Prostate gland (tissue), 2 donors: ENCODE results near the gene ATXN1. TPM values are rescaled to one million over a fixed set of nuclear protein-coding genes. Genes with fewer than 3 reads are reported as not detected.
"Not testable (repeated sequence)": the region's sequence is repeated elsewhere in the genome, so short reads cannot be mapped to it uniquely, and the experiment has no call there.

Experiments used
- DNase-seq: peaks from one replicate; pipeline ENCODE4 v3.0.0-alpha.2; 2019; ENCODE audit warnings: low spot score
- H3K27ac ChIP-seq, 2 donors: fragments of 200-600 bp; sonication (generic); 2 replicates each; pipeline ENCODE4 v1.5.1; 2017 to 2019
- H3K27me3 ChIP-seq: fragments of 200-600 bp; sonication (generic); replicated peaks from 2 replicates; pipeline ENCODE4 v1.5.1; 2019; ENCODE audit not compliant: insufficient read depth
- H3K36me3 ChIP-seq, 2 donors: fragments of 200-600 bp; sonication (generic); 1 replicate in 1 of 2; 2 replicates in 1 of 2; pipeline versions ENCODE4 v1.5.1 to v1.8.1; 2017 to 2019
- H3K4me1 ChIP-seq: fragments of 200-600 bp; sonication (generic); replicated peaks from 2 replicates; pipeline ENCODE4 v1.5.1; 2019
- H3K4me3 ChIP-seq, 2 donors: fragments of 200-600 bp; sonication (generic); 2 replicates each; pipeline ENCODE4 v1.5.1; 2017 to 2019
- H3K9me3 ChIP-seq: fragments of 200-600 bp; sonication (generic); 2 replicates; pipeline ENCODE4 v1.5.1; 2017
- POLR2A ChIP-seq: fragments of 450-650 bp; IDR thresholded peaks from one replicate; pipeline ENCODE4 v1.6.1; 2016; ENCODE audit warnings: antibody characterized with exemption, mild to moderate bottlenecking
- POLR2AphosphoS5 ChIP-seq: sonication (generic); formaldehyde crosslinking; IDR thresholded peaks from one replicate; pipeline ENCODE4 v1.6.1; 2017; ENCODE audit warnings: antibody characterized with exemption
- WGBS: methylation state at CpG from one replicate; pipeline ENCODE4 v1.1.5; 2018; 5-methylcytosine and 5-hydroxymethylcytosine counted together
- intact Hi-C: fragments of 100-400 bp; cut with DNase I; formaldehyde crosslinking; loops from one replicate; pipeline ENCODE4 v1.14.2; 2022
- total RNA-seq, 2 donors: library from RNA; depleted of rRNA; stranded (reverse); fragments of >200 nt; gene quantifications; one replicate each; pipeline ENCODE4 v1.1.0, GENCODE V29; 2016
- TF ChIP-seq, protein P1 (sequence below), 4 experiments: fragments of 200-600 bp in 2 of 4; fragments of 450-650 bp in 2 of 4; sonication (generic) in 2 of 4; IDR thresholded peaks; 1 replicate in 3 of 4; 2 replicates in 1 of 4; pipeline ENCODE4 v1.5.1; 2016 to 2019; ENCODE audit warnings: antibody characterized with exemption in 4 of 4, mild to moderate bottlenecking in 2 of 4, moderate library complexity in 2 of 4

The ATXN1 gene
- total RNA-seq, 2 donors from 2014 or later = 28.5 to 89.0 TPM

DNA sequence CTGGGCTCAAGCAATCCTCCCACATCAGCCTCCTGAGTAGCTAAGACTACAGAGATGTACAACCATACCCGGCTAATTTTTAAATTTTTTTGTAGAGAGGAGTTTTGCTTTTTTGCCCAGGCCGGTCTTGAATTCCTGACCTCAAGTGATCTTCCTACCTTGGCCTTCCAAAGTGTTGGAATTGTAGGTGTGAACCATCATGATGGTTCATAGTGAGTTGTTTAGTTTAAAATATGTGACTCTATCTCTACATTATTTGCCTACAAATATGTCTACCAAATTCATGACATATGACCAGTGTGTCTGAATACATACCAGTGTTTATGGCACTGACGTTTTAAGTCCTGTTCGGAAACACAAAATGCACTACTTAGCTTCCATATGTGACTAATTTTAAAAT is 367.9 kb downstream of the ATXN1 start:
- Histone ChIP-seq H3K4me1 (no peaks in the 10 kb centered on the region), H3K27ac (no peak overlapping the region), H3K36me3 (no peaks in the 10 kb centered on the region), H3K27me3 (no peaks in the 10 kb centered on the region), H3K4me3 (no peak overlapping the region), H3K9me3 (no peaks in the 10 kb centered on the region)
- DNase-seq = no peak
- no peak for TF ChIP-seq POLR2A
- TF ChIP-seq, protein P1, sequence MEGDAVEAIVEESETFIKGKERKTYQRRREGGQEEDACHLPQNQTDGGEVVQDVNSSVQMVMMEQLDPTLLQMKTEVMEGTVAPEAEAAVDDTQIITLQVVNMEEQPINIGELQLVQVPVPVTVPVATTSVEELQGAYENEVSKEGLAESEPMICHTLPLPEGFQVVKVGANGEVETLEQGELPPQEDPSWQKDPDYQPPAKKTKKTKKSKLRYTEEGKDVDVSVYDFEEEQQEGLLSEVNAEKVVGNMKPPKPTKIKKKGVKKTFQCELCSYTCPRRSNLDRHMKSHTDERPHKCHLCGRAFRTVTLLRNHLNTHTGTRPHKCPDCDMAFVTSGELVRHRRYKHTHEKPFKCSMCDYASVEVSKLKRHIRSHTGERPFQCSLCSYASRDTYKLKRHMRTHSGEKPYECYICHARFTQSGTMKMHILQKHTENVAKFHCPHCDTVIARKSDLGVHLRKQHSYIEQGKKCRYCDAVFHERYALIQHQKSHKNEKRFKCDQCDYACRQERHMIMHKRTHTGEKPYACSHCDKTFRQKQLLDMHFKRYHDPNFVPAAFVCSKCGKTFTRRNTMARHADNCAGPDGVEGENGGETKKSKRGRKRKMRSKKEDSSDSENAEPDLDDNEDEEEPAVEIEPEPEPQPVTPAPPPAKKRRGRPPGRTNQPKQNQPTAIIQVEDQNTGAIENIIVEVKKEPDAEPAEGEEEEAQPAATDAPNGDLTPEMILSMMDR (IDR thresholded peaks at IDR 0.05) = no peak
- no peak for TF ChIP-seq POLR2AphosphoS5
- intact Hi-C loops = no loop called here
- 98% methylated on average over 4 of the region's 4 CpGs for WGBS

DNA sequence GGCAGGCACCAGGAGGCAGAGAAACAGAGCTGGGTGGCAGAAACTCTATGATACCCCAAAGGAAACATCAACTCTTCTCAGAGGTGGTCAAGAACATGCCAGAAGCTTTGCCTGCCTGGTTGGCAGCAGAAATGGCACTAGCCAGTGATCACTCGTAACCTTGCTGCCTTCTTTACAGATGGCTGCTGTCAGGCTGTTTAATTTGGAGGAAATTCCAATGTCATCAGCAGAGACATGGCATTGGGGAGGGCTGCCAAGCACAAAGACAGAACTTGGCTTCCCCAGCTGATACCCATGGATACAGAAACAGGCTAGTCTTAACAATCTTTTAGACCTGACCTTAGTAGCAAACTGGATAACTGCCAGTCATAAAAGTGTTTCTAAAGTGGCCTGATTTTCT is 369.2 kb downstream of the ATXN1 start:
- Histone ChIP-seq H3K9me3 (no peaks in the 10 kb centered on the region), H3K27ac (no peak overlapping the region), H3K36me3 (no peaks in the 10 kb centered on the region), H3K4me1 (no peaks in the 10 kb centered on the region), H3K4me3 (no peak overlapping the region), H3K27me3 (no peaks in the 10 kb centered on the region)
- DNase-seq = no peak
- 36% methylated on average over 1 of the region's 1 CpG for WGBS
- intact Hi-C loops = no loop called here
- no peak for TF ChIP-seq POLR2A
- TF ChIP-seq POLR2AphosphoS5 = no peak
- TF ChIP-seq, protein P1 (IDR thresholded peaks at IDR 0.05) = no peak

DNA sequence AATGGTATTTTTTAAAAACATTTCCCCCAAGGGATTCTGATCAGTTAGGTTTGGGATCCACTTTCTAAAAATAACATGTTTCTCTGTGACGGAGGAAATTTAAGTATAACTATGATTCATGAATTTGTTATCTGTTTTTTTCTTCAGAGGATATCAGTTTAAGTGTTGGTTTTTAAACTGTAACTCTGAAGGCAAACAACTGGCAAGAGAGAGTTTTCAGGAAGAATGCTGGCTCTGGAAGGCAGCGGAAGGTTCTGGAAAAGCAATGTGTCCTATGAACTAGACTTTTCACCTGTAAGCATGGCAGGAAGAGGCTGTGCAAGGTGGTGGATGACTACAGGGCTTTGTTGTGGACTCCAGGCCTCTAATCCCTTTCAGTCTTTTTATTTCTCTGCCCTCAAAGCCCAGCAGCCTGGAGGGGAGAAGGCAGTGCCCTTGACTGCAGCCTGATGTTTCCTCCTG is 369.8 kb downstream of the ATXN1 start:
- WGBS = 46% methylated on average over 2 of the region's 2 CpGs
- no peak overlapping the region for H3K4me3 ChIP-seq
- H3K9me3 ChIP-seq = no peaks in the 10 kb centered on the region
- TF ChIP-seq, protein P1 (IDR thresholded peaks at IDR 0.05) = no peak
- no peak for TF ChIP-seq POLR2AphosphoS5
- TF ChIP-seq POLR2A = no peak
- H3K4me1 ChIP-seq = no peaks in the 10 kb centered on the region
- H3K27ac ChIP-seq = no peak overlapping the region
- intact Hi-C loops = no loop called here
- no peak for DNase-seq
- H3K27me3 ChIP-seq = no peaks in the 10 kb centered on the region
- no peaks in the 10 kb centered on the region for H3K36me3 ChIP-seq

DNA sequence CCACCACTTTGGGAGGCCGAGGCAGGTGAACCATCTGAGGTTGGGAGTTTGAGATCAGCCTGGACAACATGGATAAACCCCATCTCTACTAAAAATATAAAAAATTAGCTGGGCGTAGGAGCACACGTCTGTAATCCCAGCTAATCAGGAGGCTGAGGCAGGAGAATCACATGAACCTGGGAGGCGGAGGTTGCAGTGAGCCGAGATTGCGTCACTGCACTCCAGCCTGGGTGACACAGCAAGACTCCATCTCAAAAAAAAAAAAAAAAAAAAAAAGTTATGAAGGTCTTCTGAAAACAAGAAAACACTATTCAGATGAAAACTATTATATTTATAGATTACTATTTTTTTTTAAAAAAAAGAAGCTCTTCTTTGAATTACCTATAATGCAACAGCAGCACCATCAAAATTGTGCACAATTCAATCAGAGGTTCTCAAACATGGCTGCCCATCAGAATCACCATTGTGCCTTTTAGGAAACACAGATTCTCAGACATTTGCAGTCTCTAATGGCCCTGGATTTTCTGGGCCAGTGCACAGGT is 370.3 kb downstream of the ATXN1 start:
- H3K4me3 ChIP-seq, intact Hi-C loops, H3K9me3 ChIP-seq, H3K4me1 ChIP-seq, DNase-seq, H3K27ac ChIP-seq, H3K36me3 ChIP-seq, H3K27me3 ChIP-seq: not testable (repeated sequence)
- 96% methylated on average over 6 of the region's 6 CpGs for WGBS

DNA sequence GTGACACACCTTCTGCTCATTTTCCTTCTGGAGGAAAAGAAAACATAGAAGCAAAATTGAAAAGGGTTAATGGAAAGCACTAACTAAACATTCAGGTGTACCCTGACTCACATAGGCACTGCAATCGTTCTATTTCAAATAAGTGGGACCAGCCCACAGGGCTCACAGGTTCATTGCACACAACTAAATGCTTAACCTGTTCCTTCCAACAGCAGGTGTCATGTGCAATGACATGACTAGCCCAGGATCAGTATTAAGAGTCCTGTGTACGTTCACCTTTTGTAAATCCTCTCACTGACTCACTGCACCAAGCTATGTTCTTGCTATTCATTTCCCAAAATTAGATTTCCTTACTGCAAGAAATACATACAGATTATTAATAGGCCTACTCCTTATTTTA is 371.6 kb downstream of the ATXN1 start:
- Histone ChIP-seq H3K27me3 (no peaks in the 10 kb centered on the region), H3K4me3 (no peak overlapping the region), H3K36me3 (no peaks in the 10 kb centered on the region), H3K9me3 (no peaks in the 10 kb centered on the region), H3K4me1 (no peaks in the 10 kb centered on the region), H3K27ac (no peak overlapping the region)
- 76% methylated on average over 2 of the region's 2 CpGs for WGBS
- no peak for DNase-seq
- no peak for TF ChIP-seq POLR2AphosphoS5
- TF ChIP-seq, protein P1 (IDR thresholded peaks at IDR 0.05) = no peak
- no peak for TF ChIP-seq POLR2A
- intact Hi-C loops = no loop called here
